HFFc6 (cell line): ENCODE data around the gene SVOP. TPM values are rescaled to one million over a fixed set of nuclear protein-coding genes. Genes with fewer than 3 reads are reported as not detected.

Experiments
- DNase-seq: peaks from one replicate; pipeline ENCODE4 v3.0.0-alpha.2; 2018
- H3K27ac Mint-ChIP-seq: 2 replicates; pipeline ENCODE4 v1.8.0; 2020; ENCODE audit warnings: mild to moderate bottlenecking, mixed read lengths
- H3K27me3 Mint-ChIP-seq: 2 replicates; pipeline ENCODE4 v1.8.0; 2021; ENCODE audit warnings: mild to moderate bottlenecking, moderate library complexity, mixed read lengths; ENCODE audit not compliant: insufficient read depth
- H3K36me3 Mint-ChIP-seq: 2 replicates; pipeline ENCODE4 v1.8.0; 2021; ENCODE audit warnings: low read depth, mixed read lengths
- H3K4me1 Mint-ChIP-seq: 2 replicates; pipeline ENCODE4 v1.8.0; 2020; ENCODE audit warnings: low read depth, mixed read lengths
- H3K4me3 Mint-ChIP-seq: 2 replicates; pipeline ENCODE4 v1.8.0; 2020; ENCODE audit warnings: mild to moderate bottlenecking, moderate library complexity, mixed read lengths
- H3K9me3 Mint-ChIP-seq: 2 replicates; pipeline ENCODE4 v1.8.0; 2020; ENCODE audit warnings: mild to moderate bottlenecking, mixed read lengths
- CTCF ChIP-seq: fragments of 200-600 bp; sonication (generic); IDR thresholded peaks from 2 replicates; pipeline ENCODE4 v1.5.0; 2021; ENCODE audit warnings: antibody characterized with exemption, mild to moderate bottlenecking
- total RNA-seq, 6 experiments: library from RNA; stranded (reverse); fragmentation: NEBNext Ultra II Directional; extraction: Animal tissue kit (Norgen Biotek cat#: 25700); gene quantifications; 2 replicates in 1 of 6; 3 replicates in 5 of 6; pipeline ENCODE4 v1.2.3, GENCODE V29; 2021

Gene SVOP
- total RNA-seq, 6 experiments from 2014 or later: not detected

DNA sequence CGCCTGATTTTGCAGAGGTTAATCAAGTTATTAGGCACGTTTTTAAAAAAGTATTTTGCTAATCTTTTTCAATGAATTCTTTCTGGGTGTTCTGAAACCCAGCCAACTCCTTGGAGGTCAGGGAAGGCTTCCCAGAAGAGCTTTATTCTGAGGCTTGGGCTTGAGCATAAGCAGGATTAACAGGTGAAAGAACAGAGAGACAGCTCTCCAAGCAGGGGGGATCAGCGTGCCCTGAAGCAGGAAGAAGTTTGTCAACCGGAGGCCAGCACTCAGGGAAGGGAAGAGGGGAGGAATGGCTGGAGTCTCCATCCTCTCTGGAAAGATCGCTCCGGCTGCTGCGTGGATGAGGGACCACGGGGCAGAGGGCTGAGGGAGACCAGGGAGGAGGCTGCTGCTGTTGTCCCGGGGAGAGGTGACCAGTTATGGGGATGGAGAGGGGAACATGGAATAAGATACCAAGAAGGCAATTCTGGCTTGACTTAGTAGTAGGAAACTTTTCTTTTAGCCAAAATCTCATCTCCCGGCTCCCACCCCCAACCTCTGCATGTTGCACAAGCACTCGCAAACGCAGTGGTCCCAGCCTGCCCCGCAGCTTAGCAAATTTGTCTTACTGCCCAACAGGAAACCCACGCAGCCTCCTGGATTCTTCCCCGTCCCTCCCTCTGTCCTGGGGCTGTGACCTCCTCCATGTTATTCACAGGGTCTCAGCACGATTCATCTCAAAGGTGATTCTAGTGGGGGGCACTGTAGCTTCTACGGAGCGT is 162.4 kb downstream of the SVOP start:
- Mint-ChIP-seq H3K27me3 (peaks cover 12% of the 10 kb centered on the region), H3K36me3 (peaks cover 32% of the 10 kb centered on the region)
- no peak for DNase-seq

More for the DNA sequence above, 162.4 kb downstream of the SVOP start:
- peaks cover 22% of the 10 kb centered on the region for H3K9me3 Mint-ChIP-seq
- no peak for TF ChIP-seq CTCF
- H3K27ac Mint-ChIP-seq: peak overlapping the region; percentile 87
- peaks cover 44% of the 10 kb centered on the region for H3K4me1 Mint-ChIP-seq
- H3K4me3 Mint-ChIP-seq: peak overlapping the region; percentile 85

Other genes with a start within 250 kb of the SVOP start
- gene SSH1, start 163.5 kb downstream of the SVOP start, total RNA-seq: 10 to 100 TPM; 75.8 to 96.2 (median 79.1) TPM
- gene DAO, start 141.0 kb downstream of the SVOP start, total RNA-seq: not detected
- gene USP30, start 31.5 kb upstream of the SVOP start, total RNA-seq: 10 to 100 TPM in 4 of 6 experiments, 1 to 10 TPM in 2; 8.0 to 11.7 (median 10.4) TPM
- gene ALKBH2, start 72.4 kb upstream of the SVOP start, total RNA-seq: 10 to 100 TPM; 12.3 to 17.1 (median 13.3) TPM
- 10 to 100 TPM; 19.3 to 30.4 (median 21.8) TPM for gene UNG, start 76.5 kb upstream of the SVOP start, total RNA-seq
- gene ACACB, start 95.5 kb upstream of the SVOP start, total RNA-seq: 1 to 10 TPM; 1.0 to 2.1 (median 1.3) TPM